Measurements from ENCODE around the gene PSMD13. TPM values are rescaled to one million over a fixed set of nuclear protein-coding genes. Genes with fewer than 3 reads are reported as not detected.

The PSMD13 gene
- total and polyA plus RNA-seq, 4 donors, result 48.8 to 56.7 (median 52.8) TPM

GRCh38 chr11:207863-208180 lies 29.0 kb upstream of the PSMD13 start:
- TF ChIP-seq SP1 (IDR thresholded peaks at IDR 0.05), result no peak
- no peak for TF ChIP-seq NR2F2 (IDR thresholded peaks at IDR 0.05)
- no peaks in the 10 kb centered on the region for H3K9me3 ChIP-seq (ENCODE audit: control insufficient read depth in 4 of 4, low read length in 3 of 4)
- H3K27ac ChIP-seq (ENCODE audit: low read depth in 1 of 2, low read length in 2 of 2), result peak overlapping the region; percentile 92 to 99
- H3K9ac ChIP-seq (ENCODE audit: low read depth in 1 of 2, low read length in 2 of 2), result peak overlapping the region; percentile 91 to 96
- no peaks in the 10 kb centered on the region for H3K27me3 ChIP-seq (ENCODE audit: control insufficient read depth in 4 of 4, insufficient read depth in 4 of 4, low read length in 3 of 4)
- WGBS, result under 1% methylated on average over 27 of the region's 27 CpGs
- DNase-seq (ENCODE audit: low spot score), result no peak
- peak overlapping the region; percentile 84 to 93 (median 88) for H3K4me3 ChIP-seq (ENCODE audit: low read depth in 1 of 3, low read length in 3 of 3)
- peaks cover 8 to 52% (median 29%) of the 10 kb centered on the region in 4 donors for H3K36me3 ChIP-seq (ENCODE audit: control insufficient read depth in 4 of 4, insufficient read depth in 3 of 4, low read depth in 1 of 4, low read length in 3 of 4)
- peaks cover 8 to 41% (median 28%) of the 10 kb centered on the region in 4 donors for H3K4me1 ChIP-seq (ENCODE audit: control insufficient read depth in 4 of 4, insufficient read depth in 4 of 4, low read length in 3 of 4)

GRCh38 chr11:208181-208916 lies 28.4 kb upstream of the PSMD13 start:
- peak overlapping the region; percentile 91 to 96 for H3K9ac ChIP-seq (ENCODE audit: low read depth in 1 of 2, low read length in 2 of 2)
- peaks cover 9 to 53% (median 33%) of the 10 kb centered on the region in 4 donors for H3K36me3 ChIP-seq (ENCODE audit: control insufficient read depth in 4 of 4, insufficient read depth in 3 of 4, low read depth in 1 of 4, low read length in 3 of 4)
- under 1% methylated on average over 57 of the region's 57 CpGs for WGBS
- H3K4me1 ChIP-seq (ENCODE audit: control insufficient read depth in 4 of 4, insufficient read depth in 4 of 4, low read length in 3 of 4), result peaks cover 8 to 41% (median 28%) of the 10 kb centered on the region in 4 donors
- H3K9me3 ChIP-seq (ENCODE audit: control insufficient read depth in 4 of 4, low read length in 3 of 4), result no peaks in the 10 kb centered on the region
- H3K27ac ChIP-seq (ENCODE audit: low read depth in 1 of 2, low read length in 2 of 2), result peak overlapping the region; percentile 92 to 99
- TF ChIP-seq GABPA (IDR thresholded peaks at IDR 0.05 in 1 of 2, conservative IDR thresholded peaks at IDR 0.05 in 1 of 2), result peak in 1 of 2 donors; percentile 78
- TF ChIP-seq HNF4A (conservative IDR thresholded peaks at IDR 0.05), result no peak
- TF ChIP-seq SP1 (IDR thresholded peaks at IDR 0.05), result no peak
- no peak for TF ChIP-seq JUND (IDR thresholded peaks at IDR 0.05)
- peak in 1 of 2 donors; percentile 44 for TF ChIP-seq EGR1 (IDR thresholded peaks at IDR 0.05; ENCODE audit: low read depth in 2 of 2)
- TF ChIP-seq RAD21 (IDR thresholded peaks at IDR 0.05), result peak in 1 of 2 donors; percentile 12
- no peak for TF ChIP-seq FOXA2 (IDR thresholded peaks at IDR 0.05)
- no peak for TF ChIP-seq ZBTB33 (IDR thresholded peaks at IDR 0.05)
- TF ChIP-seq YY1 (IDR thresholded peaks at IDR 0.05), result no peak
- TF ChIP-seq, protein P1, sequence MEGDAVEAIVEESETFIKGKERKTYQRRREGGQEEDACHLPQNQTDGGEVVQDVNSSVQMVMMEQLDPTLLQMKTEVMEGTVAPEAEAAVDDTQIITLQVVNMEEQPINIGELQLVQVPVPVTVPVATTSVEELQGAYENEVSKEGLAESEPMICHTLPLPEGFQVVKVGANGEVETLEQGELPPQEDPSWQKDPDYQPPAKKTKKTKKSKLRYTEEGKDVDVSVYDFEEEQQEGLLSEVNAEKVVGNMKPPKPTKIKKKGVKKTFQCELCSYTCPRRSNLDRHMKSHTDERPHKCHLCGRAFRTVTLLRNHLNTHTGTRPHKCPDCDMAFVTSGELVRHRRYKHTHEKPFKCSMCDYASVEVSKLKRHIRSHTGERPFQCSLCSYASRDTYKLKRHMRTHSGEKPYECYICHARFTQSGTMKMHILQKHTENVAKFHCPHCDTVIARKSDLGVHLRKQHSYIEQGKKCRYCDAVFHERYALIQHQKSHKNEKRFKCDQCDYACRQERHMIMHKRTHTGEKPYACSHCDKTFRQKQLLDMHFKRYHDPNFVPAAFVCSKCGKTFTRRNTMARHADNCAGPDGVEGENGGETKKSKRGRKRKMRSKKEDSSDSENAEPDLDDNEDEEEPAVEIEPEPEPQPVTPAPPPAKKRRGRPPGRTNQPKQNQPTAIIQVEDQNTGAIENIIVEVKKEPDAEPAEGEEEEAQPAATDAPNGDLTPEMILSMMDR (IDR thresholded peaks at IDR 0.05; ENCODE audit: low read depth, low read length, missing input control), result no peak
- TF ChIP-seq TAF1 (conservative IDR thresholded peaks at IDR 0.05), result no peak
- no peak for TF ChIP-seq MAX (IDR thresholded peaks at IDR 0.05)
- peak; percentile 17 for TF ChIP-seq REST (IDR thresholded peaks at IDR 0.05)
- no peak for TF ChIP-seq FOXA1 (IDR thresholded peaks at IDR 0.05)
- TF ChIP-seq, protein P2, sequence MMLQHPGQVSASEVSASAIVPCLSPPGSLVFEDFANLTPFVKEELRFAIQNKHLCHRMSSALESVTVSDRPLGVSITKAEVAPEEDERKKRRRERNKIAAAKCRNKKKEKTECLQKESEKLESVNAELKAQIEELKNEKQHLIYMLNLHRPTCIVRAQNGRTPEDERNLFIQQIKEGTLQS (IDR thresholded peaks at IDR 0.05), result no peak
- TF ChIP-seq RXRA (IDR thresholded peaks at IDR 0.05), result no peak
- TF ChIP-seq NR2F2 (IDR thresholded peaks at IDR 0.05), result no peak
- no peak for TF ChIP-seq HNF4G (IDR thresholded peaks at IDR 0.05)
- DNase-seq (ENCODE audit: low spot score), result peak; percentile 84
- H3K27me3 ChIP-seq (ENCODE audit: control insufficient read depth in 4 of 4, insufficient read depth in 4 of 4, low read length in 3 of 4), result no peaks in the 10 kb centered on the region
- H3K4me3 ChIP-seq (ENCODE audit: low read depth in 1 of 3, low read length in 3 of 3), result peak overlapping the region; percentile 84 to 93 (median 88)

All from liver (tissue), 9 donors.